Calu3 (cell line): Measurements from ENCODE around the gene ACAP1. TPM values are rescaled to one million over a fixed set of nuclear protein-coding genes. Genes with fewer than 3 reads are reported as not detected.
"Not testable (repeated sequence)": the region's sequence is repeated elsewhere in the genome, so short reads cannot be mapped to it uniquely, and the experiment has no call there.

ENCODE experiments used
- BruUV-seq: library from RNA; stranded (reverse); fragments of 400-500 nt; replicated peaks from 2 replicates; lab custom pipeline; 2021; lab: Mats Ljungman, UMichigan
- CTCF ChIA-PET: fragments of 300-600 bp; sonication (Branson Sonifier 250); formaldehyde crosslinking; loops from one replicate; lab custom pipeline; 2022; ENCODE audit warnings: antibody characterized with exemption; lab: Charles Lee
- DNase-seq: peaks from one replicate; pipeline ENCODE4 v3.0.0; 2022
- H3K27ac Mint-ChIP-seq: one replicate; pipeline ENCODE4 v1.8.0; 2022; ENCODE audit warnings: mixed read lengths; ENCODE audit not compliant: unreplicated experiment
- H3K27me3 Mint-ChIP-seq: one replicate; pipeline ENCODE4 v1.8.0; 2022; ENCODE audit warnings: mixed read lengths; ENCODE audit not compliant: unreplicated experiment
- H3K36me3 Mint-ChIP-seq: one replicate; pipeline ENCODE4 v1.8.0; 2022; ENCODE audit warnings: mild to moderate bottlenecking, moderate library complexity, mixed read lengths; ENCODE audit not compliant: insufficient read depth, unreplicated experiment
- H3K4me1 Mint-ChIP-seq: one replicate; pipeline ENCODE4 v1.8.0; 2022; ENCODE audit warnings: mild to moderate bottlenecking, low read depth, mixed read lengths; ENCODE audit not compliant: unreplicated experiment
- H3K4me3 Mint-ChIP-seq: one replicate; pipeline ENCODE4 v1.8.0; 2022; ENCODE audit warnings: mild to moderate bottlenecking, low read depth, moderate library complexity, mixed read lengths; ENCODE audit not compliant: unreplicated experiment
- H3K9me3 Mint-ChIP-seq: one replicate; pipeline ENCODE4 v1.8.0; 2022; ENCODE audit warnings: low read depth, mixed read lengths; ENCODE audit not compliant: unreplicated experiment
- intact Hi-C: fragments of 100-400 bp; cut with micrococcal nuclease; formaldehyde crosslinking; loops from one replicate; pipeline ENCODE4 v1.10.0; 2022; ENCODE audit not compliant: unreplicated experiment
- total RNA-seq: library from RNA; stranded (reverse); gene quantifications from 2 replicates; pipeline ENCODE4 v1.2.3, GENCODE V29; 2022
- TF ChIP-seq, protein P1 (sequence below): fragments of 200-600 bp; IDR thresholded peaks from one replicate; pipeline ENCODE4 v1.8.0; 2022; ENCODE audit warnings: antibody characterized with exemption; ENCODE audit not compliant: unreplicated experiment

ACAP1 gene
- total RNA-seq, 1 experiment from 2014 or later = not detected

DNA sequence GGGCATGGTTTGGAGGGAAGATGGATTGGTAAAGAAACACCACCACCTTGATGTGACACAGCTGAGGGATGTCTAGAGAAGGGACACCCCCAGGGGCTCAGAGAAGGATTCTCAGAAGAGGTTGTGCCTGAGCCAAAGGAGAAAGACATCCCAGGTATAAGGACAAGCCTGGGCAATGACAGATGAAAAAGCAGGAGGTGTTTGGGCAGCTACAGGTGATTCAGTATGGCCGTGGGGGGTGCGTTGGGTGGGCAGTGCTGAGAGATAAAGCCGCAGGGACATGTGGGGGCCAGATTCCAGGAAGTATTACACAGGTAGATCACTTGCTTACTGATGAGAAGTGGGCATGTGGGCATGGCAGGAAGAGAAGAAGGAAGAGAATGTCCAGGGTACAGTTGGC, 25.6 kb downstream of the ACAP1 start:
- CTCF ChIA-PET = no interaction called here
- no peaks in the 10 kb centered on the region for H3K4me1 Mint-ChIP-seq
- no peak overlapping the region for H3K4me3 Mint-ChIP-seq
- no peaks in the 10 kb centered on the region for H3K27me3 Mint-ChIP-seq
- H3K27ac Mint-ChIP-seq = no peak overlapping the region
- H3K36me3 Mint-ChIP-seq = no peaks in the 10 kb centered on the region
- no TSS peak for BruUV-seq
- no peaks in the 10 kb centered on the region for H3K9me3 Mint-ChIP-seq
- DNase-seq = no peak
- TF ChIP-seq, protein P1, sequence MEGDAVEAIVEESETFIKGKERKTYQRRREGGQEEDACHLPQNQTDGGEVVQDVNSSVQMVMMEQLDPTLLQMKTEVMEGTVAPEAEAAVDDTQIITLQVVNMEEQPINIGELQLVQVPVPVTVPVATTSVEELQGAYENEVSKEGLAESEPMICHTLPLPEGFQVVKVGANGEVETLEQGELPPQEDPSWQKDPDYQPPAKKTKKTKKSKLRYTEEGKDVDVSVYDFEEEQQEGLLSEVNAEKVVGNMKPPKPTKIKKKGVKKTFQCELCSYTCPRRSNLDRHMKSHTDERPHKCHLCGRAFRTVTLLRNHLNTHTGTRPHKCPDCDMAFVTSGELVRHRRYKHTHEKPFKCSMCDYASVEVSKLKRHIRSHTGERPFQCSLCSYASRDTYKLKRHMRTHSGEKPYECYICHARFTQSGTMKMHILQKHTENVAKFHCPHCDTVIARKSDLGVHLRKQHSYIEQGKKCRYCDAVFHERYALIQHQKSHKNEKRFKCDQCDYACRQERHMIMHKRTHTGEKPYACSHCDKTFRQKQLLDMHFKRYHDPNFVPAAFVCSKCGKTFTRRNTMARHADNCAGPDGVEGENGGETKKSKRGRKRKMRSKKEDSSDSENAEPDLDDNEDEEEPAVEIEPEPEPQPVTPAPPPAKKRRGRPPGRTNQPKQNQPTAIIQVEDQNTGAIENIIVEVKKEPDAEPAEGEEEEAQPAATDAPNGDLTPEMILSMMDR = no peak
- intact Hi-C loops = no loop called here

- no peaks in the 10 kb centered on the region for H3K27me3 Mint-ChIP-seq
- no TSS peak for BruUV-seq
- H3K36me3 Mint-ChIP-seq = no peaks in the 10 kb centered on the region
Observed at GRCh38 chr17:7363311-7363710, 27.0 kb downstream of the ACAP1 start.

DNA sequence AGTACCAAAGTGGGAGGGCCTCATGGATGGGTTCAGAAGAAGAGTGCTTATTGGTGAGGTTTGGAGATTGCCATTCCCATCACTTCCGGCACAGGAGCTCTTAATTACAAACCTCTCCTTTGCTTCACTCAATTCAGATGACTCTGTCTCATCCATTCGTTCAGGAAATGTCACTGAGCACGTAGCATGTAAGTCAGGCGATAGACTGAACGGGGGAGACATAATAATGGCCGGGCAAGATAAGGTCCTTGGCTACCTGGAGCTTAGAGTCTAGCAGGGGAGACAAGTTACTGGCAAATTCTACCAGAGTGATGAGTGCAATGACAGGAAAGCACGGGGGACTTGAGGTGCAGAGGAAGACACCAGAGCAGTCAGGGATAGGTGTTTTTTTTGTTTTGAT, 29.6 kb downstream of the ACAP1 start:
- H3K4me3 Mint-ChIP-seq, BruUV-seq, H3K4me1 Mint-ChIP-seq, H3K36me3 Mint-ChIP-seq, H3K9me3 Mint-ChIP-seq, DNase-seq, intact Hi-C loops, H3K27ac Mint-ChIP-seq: not testable (repeated sequence)
- CTCF ChIA-PET = interaction anchor here (0.6 kb wide), 1 partner anchor 69 kb away, joined by 3 read pairs; no protein-coding TSS in a partner anchor
- H3K27me3 Mint-ChIP-seq = peaks cover 13% of the 10 kb centered on the region

More at GRCh38 chr17:7363311-7363710, 27.0 kb downstream of the ACAP1 start:
- Mint-ChIP-seq H3K9me3 (no peaks in the 10 kb centered on the region), H3K4me3 (no peak overlapping the region), H3K27ac (no peak overlapping the region), H3K4me1 (no peaks in the 10 kb centered on the region)
- TF ChIP-seq, protein P1 = no peak
- DNase-seq = no peak
- CTCF ChIA-PET = interaction anchor here (0.7 kb wide), 1 partner anchor 93 kb away, joined by 6 read pairs; no protein-coding TSS in a partner anchor
- intact Hi-C loops = no loop called here

DNA sequence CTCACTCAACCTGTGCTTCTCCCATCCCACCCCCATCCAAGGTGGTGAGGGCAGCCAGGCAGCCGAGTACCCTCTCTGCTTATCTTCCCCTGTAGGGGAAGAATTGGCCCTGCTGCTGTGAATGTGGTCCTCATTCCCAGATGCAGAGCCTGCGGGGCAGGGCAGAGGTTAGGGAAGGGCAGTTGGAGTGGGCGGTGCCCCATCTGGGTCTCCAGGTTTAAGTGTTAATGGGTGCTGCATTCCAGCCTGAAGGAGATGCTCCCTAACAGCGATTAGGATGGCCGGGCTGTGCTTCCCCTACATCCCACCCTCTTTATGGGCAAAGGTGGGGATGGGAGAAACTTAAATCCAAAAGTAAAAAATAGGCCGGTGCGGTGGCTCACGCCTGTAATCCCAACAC, 30.8 kb downstream of the ACAP1 start:
- intact Hi-C loops = no loop called here
- Mint-ChIP-seq H3K4me3 (no peak overlapping the region), H3K36me3 (no peaks in the 10 kb centered on the region), H3K4me1 (no peaks in the 10 kb centered on the region), H3K27me3 (peaks cover 13% of the 10 kb centered on the region), H3K27ac (no peak overlapping the region), H3K9me3 (no peaks in the 10 kb centered on the region)
- TF ChIP-seq, protein P1 = no peak
- BruUV-seq = no TSS peak
- CTCF ChIA-PET = no interaction called here
- DNase-seq = no peak

- TF ChIP-seq, protein P1 = no peak
- Mint-ChIP-seq H3K4me1 (no peaks in the 10 kb centered on the region), H3K9me3 (no peaks in the 10 kb centered on the region), H3K4me3 (no peak overlapping the region), H3K27me3 (peaks cover 13% of the 10 kb centered on the region), H3K27ac (no peak overlapping the region), H3K36me3 (no peaks in the 10 kb centered on the region)
- CTCF ChIA-PET = no interaction called here
- no peak for DNase-seq
- no TSS peak for BruUV-seq
- intact Hi-C loops = no loop called here
Observed at GRCh38 chr17:7367918-7368598, 31.7 kb downstream of the ACAP1 start.

DNA sequence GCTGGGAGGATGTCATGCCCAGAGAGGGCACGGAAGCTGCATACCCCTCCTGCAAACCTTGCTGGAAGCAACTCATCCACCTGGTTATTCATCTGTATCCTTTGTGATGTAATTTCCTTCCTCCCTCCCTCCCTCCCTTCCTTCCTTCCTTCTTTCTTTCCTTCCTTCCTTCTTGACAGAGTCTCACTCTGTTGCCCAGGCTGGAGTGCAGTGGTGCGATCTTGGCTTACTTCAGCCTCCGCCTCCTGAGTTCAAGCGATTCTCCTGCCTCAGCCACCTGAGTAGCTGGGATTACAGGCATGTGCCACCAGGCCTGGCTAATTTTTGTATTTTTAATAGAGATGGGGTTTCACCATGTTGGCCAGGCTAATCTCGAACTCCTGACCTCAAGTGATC, 32.3 kb downstream of the ACAP1 start:
- CTCF ChIA-PET, BruUV-seq, intact Hi-C loops, H3K36me3 Mint-ChIP-seq, DNase-seq, H3K27ac Mint-ChIP-seq, H3K9me3 Mint-ChIP-seq, H3K4me1 Mint-ChIP-seq, H3K4me3 Mint-ChIP-seq: not testable (repeated sequence)
- H3K27me3 Mint-ChIP-seq = peaks cover 13% of the 10 kb centered on the region
